T-helper 2 cell treated with Interferon-gamma antibody and Interleukin-4, amounts not matched to agents 100 ng/mL and 5 ng/mL, for 36 hours (primary cell): ENCODE measurements around the gene TUBB2B. TPM values are rescaled to one million over a fixed set of nuclear protein-coding genes. Genes with fewer than 3 reads are reported as not detected.
"Not testable (repeated sequence)": the region's sequence is repeated elsewhere in the genome, so short reads cannot be mapped to it uniquely, and the experiment has no call there.

Experiments
- intact Hi-C: fragments of 100-400 bp; cut with micrococcal nuclease; formaldehyde crosslinking; loops from one replicate; pipeline ENCODE4 v1.15.1; 2023
- total RNA-seq: library from RNA; stranded (reverse); gene quantifications from 2 replicates; pipeline ENCODE4 v1.2.3, GENCODE V29; 2022

The TUBB2B gene
- total RNA-seq, 1 donor from 2014 or later, result 0.30 TPM

- intact Hi-C loops, result no loop called here
Measured at GRCh38 chr6:3193102-3193849, 34.2 kb downstream of the TUBB2B start.

GRCh38 chr6:3190779-3191178, 36.7 kb downstream of the TUBB2B start:
- intact Hi-C loops, result no loop called here

- intact Hi-C loops, result no loop called here
Measured at GRCh38 chr6:3190056-3190455, 37.4 kb downstream of the TUBB2B start.

- intact Hi-C loops, result not testable (repeated sequence)
Measured at GRCh38 chr6:3189192-3189591, 38.3 kb downstream of the TUBB2B start.

GRCh38 chr6:3188262-3188661, 39.2 kb downstream of the TUBB2B start:
- intact Hi-C loops, result no loop called here

- intact Hi-C loops, result no loop called here
Measured at GRCh38 chr6:3186974-3187382, 40.5 kb downstream of the TUBB2B start.

GRCh38 chr6:3183066-3183465, 44.4 kb downstream of the TUBB2B start:
- intact Hi-C loops, result no loop called here

- intact Hi-C loops, result no loop called here
Measured at GRCh38 chr6:3181105-3181504, 46.3 kb downstream of the TUBB2B start.

- intact Hi-C loops, result not testable (repeated sequence)
Measured at GRCh38 chr6:3179945-3180344, 47.5 kb downstream of the TUBB2B start.

- intact Hi-C loops, result not testable (repeated sequence)
Measured at GRCh38 chr6:3178666-3179065, 48.8 kb downstream of the TUBB2B start.

- intact Hi-C loops, result no loop called here
Measured at GRCh38 chr6:3176562-3177355, 50.7 kb downstream of the TUBB2B start.

- intact Hi-C loops, result no loop called here
Measured at GRCh38 chr6:3175715-3176402, 51.6 kb downstream of the TUBB2B start.

Other genes with a start within 250 kb of the TUBB2B start
- gene NQO2, start 227.8 kb downstream of the TUBB2B start, total RNA-seq, result 40.5 and 42.4 TPM in 2 replicates
- 29.9 and 30.5 TPM in 2 replicates for gene RIPK1, start 159.2 kb downstream of the TUBB2B start, total RNA-seq
- gene BPHL, start 108.9 kb downstream of the TUBB2B start, total RNA-seq, result 7.7 and 8.6 TPM in 2 replicates
- gene TUBB2A, start 70.1 kb downstream of the TUBB2B start, total RNA-seq, result 1.8 and 2.6 TPM in 2 replicates
- gene PSMG4, start 31.3 kb upstream of the TUBB2B start, total RNA-seq, result 20.5 and 26.3 TPM in 2 replicates
- 0.27 and 0.32 TPM in 2 replicates for gene SLC22A23, start 229.4 kb upstream of the TUBB2B start, total RNA-seq